H1 (cell line): ENCODE measurements around the gene KRCC1. TPM values are rescaled to one million over a fixed set of nuclear protein-coding genes. Genes with fewer than 3 reads are reported as not detected.

Experiments used
- CTCF ChIA-PET: fragments of 300-600 bp; sonication (Branson Sonifier 250); formaldehyde crosslinking; loops from one replicate; lab custom pipeline; 2021; ENCODE audit not compliant: partially characterized antibody; lab: Charles Lee
- POLR2A ChIA-PET: fragments of 300-600 bp; sonication (Branson Sonifier 250); formaldehyde crosslinking; loops from one replicate; lab custom pipeline; 2021; ENCODE audit warnings: inconsistent platforms; ENCODE audit not compliant: partially characterized antibody; lab: Charles Lee
- DNase-seq, 2 experiments: peaks; one replicate each; pipeline versions ENCODE4 v3.0.0 to v3.0.0-alpha.2; 2010 to 2022; ENCODE audit warnings: low spot score in 2 of 2, low read depth in 1 of 2, mixed read lengths in 1 of 2
- FAIRE-seq: peaks from 2 replicates; lab custom pipeline; 2011; peaks lifted over from hg19 to GRCh38; lab: Jason Lieb, UNC
- H2AFZ ChIP-seq: 2 replicates; pipeline ENCODE4 v1.8.1; 2012; ENCODE audit warnings: low read length, inconsistent platforms
- H2AK5ac ChIP-seq: 2 replicates; pipeline ENCODE4 v1.6.1; 2013; ENCODE audit warnings: low read depth, low read length
- H2BK120ac ChIP-seq: replicated peaks from 2 replicates; pipeline ENCODE3; 2013; ENCODE audit warnings: low read depth, low read length, inconsistent platforms
- H2BK12ac ChIP-seq: 2 replicates; pipeline ENCODE4 v1.6.1; 2013; ENCODE audit warnings: low read depth, low read length
- H2BK15ac ChIP-seq: 2 replicates; pipeline ENCODE4 v1.6.1; 2013; ENCODE audit warnings: low read length
- H2BK20ac ChIP-seq: 2 replicates; pipeline ENCODE4 v1.6.1; 2013; ENCODE audit warnings: low read length
- H2BK5ac ChIP-seq: 2 replicates; pipeline ENCODE4 v1.6.1; 2013; ENCODE audit warnings: low read depth, low read length
- H3K14ac ChIP-seq: 2 replicates; pipeline ENCODE4 v1.6.1; 2013; ENCODE audit warnings: inconsistent platforms; ENCODE audit not compliant: insufficient read length
- H3K18ac ChIP-seq: 2 replicates; pipeline ENCODE4 v1.6.1; 2013; ENCODE audit warnings: low read length; ENCODE audit errors: extremely low read depth
- H3K23ac ChIP-seq: 2 replicates; pipeline ENCODE4 v1.6.1; 2013; ENCODE audit warnings: inconsistent platforms; ENCODE audit not compliant: insufficient read length
- H3K23me2 ChIP-seq: 2 replicates; pipeline ENCODE4 v1.6.1; 2013; ENCODE audit warnings: low read depth, low read length
- H3K27ac ChIP-seq: 2 replicates; pipeline ENCODE4 v1.6.1; 2011; ENCODE audit warnings: low read depth, low read length, inconsistent platforms
- H3K27me3 ChIP-seq, 4 experiments: replicated peaks in 1 of 4; 1 replicate in 1 of 4; 2 replicates in 3 of 4; pipeline versions ENCODE4 v1.6.1 to v1.8.1; 2011 to 2013; ENCODE audit warnings: low read length in 3 of 4, mild to moderate bottlenecking in 3 of 4, inconsistent platforms in 2 of 4, mixed read lengths in 2 of 4, moderate library complexity in 1 of 4; ENCODE audit not compliant: control insufficient read depth in 3 of 4, insufficient read depth in 3 of 4; ENCODE audit errors: extremely low read depth in 1 of 4
- H3K36me3 ChIP-seq, 4 experiments: 2 replicates each; pipeline versions ENCODE4 v1.6.1 to v1.8.1; 2011 to 2013; ENCODE audit warnings: mild to moderate bottlenecking in 4 of 4, low read length in 3 of 4, moderate library complexity in 2 of 4, control low read depth in 1 of 4, inconsistent platforms in 1 of 4; ENCODE audit not compliant: insufficient read depth in 4 of 4, control insufficient read depth in 2 of 4
- H3K4ac ChIP-seq: replicated peaks from 2 replicates; pipeline ENCODE3; 2013; ENCODE audit warnings: low read length, low read depth, mixed read lengths, inconsistent platforms; ENCODE audit not compliant: insufficient read length
- H3K4me1 ChIP-seq, 4 experiments: replicated peaks in 1 of 4; 1 replicate in 1 of 4; 2 replicates in 3 of 4; pipeline versions ENCODE4 v1.6.1 to v1.8.1; 2011 to 2013; ENCODE audit warnings: low read length in 3 of 4, inconsistent platforms in 2 of 4, mixed read lengths in 1 of 4; ENCODE audit not compliant: insufficient read depth in 4 of 4, control insufficient read depth in 3 of 4
- H3K4me2 ChIP-seq, 2 experiments: 2 replicates each; pipeline versions ENCODE4 v1.6.1 to v1.8.1; 2011 to 2013; ENCODE audit warnings: low read depth in 2 of 2, low read length in 2 of 2, control low read depth in 1 of 2, inconsistent platforms in 1 of 2, mild to moderate bottlenecking in 1 of 2; ENCODE audit not compliant: insufficient read depth in 1 of 2
- H3K4me3 ChIP-seq, 4 experiments: fragments of 200-600, 300-600 bp in 1 of 4; sonication (generic), shearing (Covaris generic), sonication (Bioruptor Twin) in 1 of 4; 2 replicates each; pipeline versions ENCODE4 v1.5.1 to v1.8.1; 2011 to 2016; ENCODE audit warnings: low read length in 4 of 4, low read depth in 3 of 4, control low read depth in 2 of 4, inconsistent platforms in 2 of 4, mild to moderate bottlenecking in 2 of 4, mixed read lengths in 1 of 4, moderate library complexity in 1 of 4; ENCODE audit not compliant: insufficient read depth in 2 of 4; ENCODE audit errors: extremely low read depth in 1 of 4
- H3K56ac ChIP-seq: replicated peaks from 2 replicates; pipeline ENCODE3; 2013; ENCODE audit warnings: low read depth, mild to moderate bottlenecking, mixed read lengths, low read length, inconsistent platforms; ENCODE audit not compliant: insufficient read length
- H3K79me1 ChIP-seq: 2 replicates; pipeline ENCODE4 v1.6.1; 2013; ENCODE audit warnings: low read depth, low read length, control low read depth
- H3K79me2 ChIP-seq, 2 experiments: 2 replicates each; pipeline versions ENCODE4 v1.6.1 to v1.8.1; 2012 to 2013; ENCODE audit warnings: low read length in 2 of 2, mild to moderate bottlenecking in 2 of 2, inconsistent platforms in 1 of 2; ENCODE audit not compliant: insufficient read depth in 2 of 2, control insufficient read depth in 1 of 2
- H3K9ac ChIP-seq, 4 experiments: replicated peaks in 1 of 4; 1 replicate in 1 of 4; 2 replicates in 3 of 4; pipeline versions ENCODE4 v1.6.1 to v1.8.1; 2011 to 2013; ENCODE audit warnings: low read depth in 3 of 4, low read length in 3 of 4, control low read depth in 2 of 4, mild to moderate bottlenecking in 2 of 4, moderate library complexity in 2 of 4, inconsistent platforms in 1 of 4; ENCODE audit errors: extremely low read depth in 1 of 4
- H3K9me3 ChIP-seq, 2 experiments: 2 replicates each; pipeline versions ENCODE4 v1.6.1 to v1.8.1; 2012 to 2013; ENCODE audit warnings: mild to moderate bottlenecking in 2 of 2, moderate library complexity in 2 of 2, control low read depth in 1 of 2, inconsistent platforms in 1 of 2, low read depth in 1 of 2, low read length in 1 of 2, mixed read lengths in 1 of 2; ENCODE audit not compliant: insufficient read depth in 2 of 2
- H4K20me1 ChIP-seq, 2 experiments: replicated peaks in 1 of 2; 2 replicates each; pipeline versions ENCODE3 to v1.8.1; 2011 to 2013; ENCODE audit warnings: inconsistent platforms in 2 of 2, low read length in 2 of 2, mild to moderate bottlenecking in 1 of 2; ENCODE audit not compliant: insufficient read depth in 2 of 2, control insufficient read depth in 1 of 2
- H4K5ac ChIP-seq: 2 replicates; pipeline ENCODE4 v1.6.1; 2013; ENCODE audit warnings: low read length, low read depth, mixed read lengths, inconsistent platforms; ENCODE audit not compliant: insufficient read length
- H4K8ac ChIP-seq: 2 replicates; pipeline ENCODE4 v1.8.0; 2013; ENCODE audit warnings: mild to moderate bottlenecking, moderate library complexity, low read length, inconsistent platforms; ENCODE audit not compliant: insufficient read depth; ENCODE audit errors: extremely low read depth
- H4K91ac ChIP-seq: replicated peaks from 2 replicates; pipeline ENCODE3; 2013; ENCODE audit warnings: low read length, mixed read lengths, inconsistent platforms; ENCODE audit not compliant: insufficient read length
- MAFK ChIP-seq: IDR thresholded peaks from 2 replicates; pipeline ENCODE4 v1.6.1; 2012; ENCODE audit warnings: low read depth, mild to moderate bottlenecking, improper control_type of control experiment, low read length
- PHF8 ChIP-seq: fragments of 200-600 bp; sonication (generic); conservative IDR thresholded peaks from 2 replicates; pipeline ENCODE4 v1.7.1; 2012; ENCODE audit warnings: low read depth, mild to moderate bottlenecking, inconsistent platforms, low read length, moderate library complexity
- polyA plus RNA-seq, 7 experiments: library from polyadenylated mRNA; depleted of rRNA in 3 of 7; stranded (reverse) in 5 of 7; unstranded in 2 of 7; fragments of >200 nt in 5 of 7; fragments of 200-250 nt in 2 of 7; gene quantifications; 1 replicate in 5 of 7; 2 replicates in 1 of 7; 4 replicates in 1 of 7; pipeline versions ENCODE4 v1.2.1 to v1.2.3, GENCODE V29; 2011 to 2013; ENCODE audit warnings: missing spikeins in 2 of 7, mixed read lengths in 2 of 7
- total RNA-seq: library from RNA; stranded (reverse); fragmentation: NEBNext Ultra II Directional; extraction: Animal tissue kit (Norgen Biotek cat#: 25700); gene quantifications from 2 replicates; pipeline ENCODE4 v1.2.1, GENCODE V29; 2021

KRCC1 gene
- total and polyA plus RNA-seq, 2 of the 8 experiments (the other 6 are each of a cell fraction or from before 2014, with no cell fraction given) = 5.1 to 8.5 TPM

GRCh38 chr2:88092773-88093172, 37.2 kb upstream of the KRCC1 start:
- FAIRE-seq (no peak), DNase-seq (no peak)
- no peak overlapping the region for H4K91ac ChIP-seq
- no peaks in the 10 kb centered on the region for H3K79me1 ChIP-seq
- no peak overlapping the region for H2BK15ac ChIP-seq
- H3K23me2 ChIP-seq = no peaks in the 10 kb centered on the region
- no peak overlapping the region for H2BK5ac ChIP-seq
- H2BK12ac ChIP-seq = no peak overlapping the region
- no peak overlapping the region for H3K9ac ChIP-seq
- H2BK120ac ChIP-seq = no peak overlapping the region
- no peak overlapping the region for H3K56ac ChIP-seq
- H2AFZ ChIP-seq = no peak overlapping the region
- H3K4me3 ChIP-seq = no peak overlapping the region
- H3K9me3 ChIP-seq = no peaks in the 10 kb centered on the region
- no peak overlapping the region for H3K14ac ChIP-seq
- H3K27ac ChIP-seq = no peak overlapping the region
- no peaks in the 10 kb centered on the region for H3K79me2 ChIP-seq
- no peak overlapping the region for H4K8ac ChIP-seq
- peaks cover 0 to 9% (median 2%) of the 10 kb centered on the region in 4 experiments; a peak in 5 of 7 replicates for H3K4me1 ChIP-seq
- H3K4me2 ChIP-seq = no peak overlapping the region
- H3K36me3 ChIP-seq = no peaks in the 10 kb centered on the region
- no peak overlapping the region for H4K5ac ChIP-seq
- H3K4ac ChIP-seq = no peak overlapping the region
- H2BK20ac ChIP-seq = no peak overlapping the region
- H2AK5ac ChIP-seq = no peak overlapping the region
- CTCF ChIA-PET = no interaction called here
- POLR2A ChIA-PET = interaction anchor here (0.8 to 1.2 kb wide), 2 partner anchors 38 to 75 kb away, joined by 3 read pairs; no protein-coding TSS in a partner anchor
- no peak overlapping the region for H3K18ac ChIP-seq
- no peaks in the 10 kb centered on the region for H3K27me3 ChIP-seq
- H3K23ac ChIP-seq = no peak overlapping the region
- no peaks in the 10 kb centered on the region for H4K20me1 ChIP-seq
- TF ChIP-seq MAFK = no peak
- TF ChIP-seq PHF8 = no peak
